Trophoblast cell (in vitro differentiated cells and primary cell): Measurements from ENCODE around the gene TMF1.
A peak's percentile ranks its signal among the peaks of the same experiment; 100 is the strongest.

Source experiments
- DNase-seq, 2 donors: peaks; one replicate each; pipeline ENCODE4 v3.0.0-alpha.2; 2016
- H2AFZ ChIP-seq: 2 replicates; pipeline ENCODE4 v1.6.1; 2013; ENCODE audit warnings: low read length, moderate library complexity, mild to moderate bottlenecking; ENCODE audit not compliant: insufficient read depth, poor library complexity
- H2AK5ac ChIP-seq: 2 replicates; pipeline ENCODE4 v1.6.1; 2013; ENCODE audit warnings: mild to moderate bottlenecking, low read length
- H2BK120ac ChIP-seq: 2 replicates; pipeline ENCODE4 v1.6.1; 2013; ENCODE audit warnings: low read length, mild to moderate bottlenecking, moderate library complexity; ENCODE audit not compliant: insufficient read depth, poor library complexity
- H2BK12ac ChIP-seq: 2 replicates; pipeline ENCODE4 v1.6.1; 2013; ENCODE audit warnings: mild to moderate bottlenecking, low read length, moderate library complexity
- H2BK5ac ChIP-seq: 2 replicates; pipeline ENCODE4 v1.6.1; 2013; ENCODE audit warnings: low read length, low read depth, moderate library complexity, mild to moderate bottlenecking; ENCODE audit not compliant: poor library complexity
- H3K14ac ChIP-seq: 2 replicates; pipeline ENCODE4 v1.6.1; 2013; ENCODE audit warnings: mild to moderate bottlenecking, low read length
- H3K18ac ChIP-seq: 2 replicates; pipeline ENCODE4 v1.6.1; 2013; ENCODE audit warnings: mild to moderate bottlenecking, low read length
- H3K23ac ChIP-seq: 2 replicates; pipeline ENCODE4 v1.6.1; 2013; ENCODE audit warnings: low read length
- H3K27ac ChIP-seq: 2 replicates; pipeline ENCODE4 v1.5.1; 2013; ENCODE audit warnings: low read depth, mild to moderate bottlenecking, inconsistent platforms, low read length, moderate library complexity
- H3K27me3 ChIP-seq: 2 replicates; pipeline ENCODE4 v1.6.1; 2013; ENCODE audit warnings: inconsistent platforms, mild to moderate bottlenecking, low read length, moderate library complexity; ENCODE audit not compliant: insufficient read depth
- H3K36me3 ChIP-seq, 2 experiments: 1 replicate in 1 of 2; 2 replicates in 1 of 2; pipeline ENCODE4 v1.6.1; 2013; ENCODE audit warnings: low read length in 2 of 2, mild to moderate bottlenecking in 2 of 2, moderate library complexity in 1 of 2; ENCODE audit not compliant: insufficient read depth in 2 of 2, control insufficient read depth in 1 of 2
- H3K4ac ChIP-seq: 2 replicates; pipeline ENCODE4 v1.6.1; 2013; ENCODE audit warnings: low read depth, mild to moderate bottlenecking, low read length, moderate library complexity
- H3K4me1 ChIP-seq, 2 experiments: 1 replicate in 1 of 2; 2 replicates in 1 of 2; pipeline ENCODE4 v1.6.1; 2013; ENCODE audit warnings: low read length in 2 of 2, mild to moderate bottlenecking in 2 of 2, moderate library complexity in 1 of 2; ENCODE audit not compliant: insufficient read depth in 2 of 2, control insufficient read depth in 1 of 2
- H3K4me2 ChIP-seq: 2 replicates; pipeline ENCODE4 v1.6.1; 2013; ENCODE audit warnings: inconsistent platforms, mild to moderate bottlenecking, low read length, moderate library complexity
- H3K4me3 ChIP-seq: 2 replicates; pipeline ENCODE4 v1.5.1; 2013; ENCODE audit warnings: mild to moderate bottlenecking, low read depth, low read length, inconsistent platforms
- H3K79me1 ChIP-seq: one replicate; pipeline ENCODE4 v1.6.1; 2013; ENCODE audit warnings: low read length
- H3K79me2 ChIP-seq: 2 replicates; pipeline ENCODE4 v1.6.1; 2013; ENCODE audit warnings: low read length, mild to moderate bottlenecking; ENCODE audit not compliant: control insufficient read depth, insufficient read depth, poor library complexity
- H3K9ac ChIP-seq: 2 replicates; pipeline ENCODE4 v1.6.1; 2013; ENCODE audit warnings: mild to moderate bottlenecking, low read length
- H3K9me3 ChIP-seq: 2 replicates; pipeline ENCODE4 v1.6.1; 2013; ENCODE audit warnings: low read depth, mild to moderate bottlenecking, control low read depth, inconsistent platforms, low read length; ENCODE audit not compliant: insufficient read depth
- H4K12ac ChIP-seq: 2 replicates; pipeline ENCODE4 v1.6.1; 2013; ENCODE audit warnings: low read depth, mild to moderate bottlenecking, low read length, moderate library complexity
- H4K8ac ChIP-seq: 2 replicates; pipeline ENCODE4 v1.6.1; 2013; ENCODE audit warnings: low read depth, mild to moderate bottlenecking, low read length, moderate library complexity
- H4K91ac ChIP-seq: one replicate; pipeline ENCODE4 v1.6.1; 2013; ENCODE audit warnings: low read depth, mild to moderate bottlenecking, low read length, moderate library complexity
- WGBS: extraction: QIAGEN DNeasy Blood & Tissue Kit; methylation state at CpG from one replicate; pipeline ENCODE4 v1.1.7; 2013; ENCODE audit warnings: missing lambda C conversion rate; ENCODE audit not compliant: insufficient read length, insufficient coverage; ENCODE audit errors: extremely low coverage; 5-methylcytosine and 5-hydroxymethylcytosine counted together

Gene TMF1

DNA sequence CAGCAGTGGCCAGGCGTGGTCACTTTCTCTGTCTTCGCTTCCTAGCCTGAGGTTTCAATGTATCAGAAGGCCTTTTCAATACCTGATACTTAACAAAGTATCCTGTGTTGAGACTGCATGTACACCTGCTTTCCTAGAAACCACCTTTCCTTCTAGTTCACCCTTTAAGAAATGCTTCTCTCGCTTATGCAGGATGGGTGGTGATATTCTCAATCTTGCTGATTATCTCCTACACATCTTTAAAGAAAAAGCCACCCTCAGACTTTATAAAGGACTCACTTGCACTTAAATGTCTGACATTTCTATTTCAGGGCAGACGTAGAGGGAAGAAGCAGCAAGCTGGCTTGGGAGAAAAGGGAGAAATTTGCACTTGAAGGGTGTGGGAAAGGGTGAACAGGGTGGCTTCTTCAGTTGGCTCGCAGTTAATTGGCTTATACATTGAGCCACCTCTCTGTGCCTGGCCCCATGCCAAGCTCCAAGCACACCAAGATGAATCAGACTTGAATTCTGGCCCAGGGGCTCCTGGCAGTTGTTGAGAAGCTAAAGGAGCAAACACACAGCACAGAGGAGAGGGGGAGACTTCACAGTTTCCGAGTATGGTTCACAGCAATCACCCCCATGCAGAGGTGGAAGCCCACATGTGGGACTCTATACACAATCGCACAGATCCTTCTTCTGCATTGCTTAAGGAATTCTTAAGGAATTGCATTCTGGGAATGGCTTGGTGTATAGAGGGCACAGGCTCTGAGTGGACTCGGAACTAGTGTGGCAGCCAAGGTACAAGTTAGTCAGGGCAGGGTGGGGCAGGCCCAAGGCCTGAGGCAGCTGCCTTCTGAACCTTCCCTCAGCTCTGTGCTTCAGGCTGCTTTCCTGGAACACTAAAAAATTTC, 33.9 kb upstream of the TMF1 start:
- H3K79me1 ChIP-seq = peaks cover 16% of the 10 kb centered on the region
- no CpG with 5 or more reads among the region's 8 CpGs for WGBS
- peak overlapping the region; percentile 74 for H3K14ac ChIP-seq
- H3K4ac ChIP-seq = peak overlapping the region; percentile 66
- H4K12ac ChIP-seq = peak overlapping the region; percentile 11
- peak overlapping the region; percentile 52 for H2BK5ac ChIP-seq
- H2BK120ac ChIP-seq = peak overlapping the region; percentile 72
- H3K79me2 ChIP-seq = peaks cover 6% of the 10 kb centered on the region
- peak overlapping the region; percentile 55 for H4K8ac ChIP-seq
- H3K9ac ChIP-seq = no peak overlapping the region
- no peak overlapping the region for H3K23ac ChIP-seq
- H3K27me3 ChIP-seq = no peaks in the 10 kb centered on the region
- H2AK5ac ChIP-seq = peak overlapping the region; percentile 42
- no peaks in the 10 kb centered on the region for H3K36me3 ChIP-seq
- peak overlapping the region; percentile 87 for H4K91ac ChIP-seq
- H3K4me2 ChIP-seq = peak overlapping the region; percentile 76
- H3K4me1 ChIP-seq = peaks cover 11 to 30% of the 10 kb centered on the region in 2 experiments
- peak overlapping the region; percentile 1 for H2AFZ ChIP-seq
- peak overlapping the region; percentile 66 for H2BK12ac ChIP-seq
- H3K4me3 ChIP-seq = peak overlapping the region; percentile 89
- peak; percentile 98 for DNase-seq
- no peaks in the 10 kb centered on the region for H3K9me3 ChIP-seq
- H3K18ac ChIP-seq = peak overlapping the region; percentile 71
- H3K27ac ChIP-seq = peak overlapping the region; percentile 62

- Histone ChIP-seq H3K79me1 (peaks cover 16% of the 10 kb centered on the region), H2BK12ac (peak overlapping the region; percentile 72), H3K79me2 (peaks cover 6% of the 10 kb centered on the region), H4K91ac (peak overlapping the region; percentile 87), H3K4me3 (peak overlapping the region; percentile 89), H3K36me3 (no peaks in the 10 kb centered on the region), H3K4ac (peak overlapping the region; percentile 68), H3K9ac (peak overlapping the region; percentile 96), H2BK5ac (peak overlapping the region; percentile 82), H3K9me3 (no peaks in the 10 kb centered on the region), H3K23ac (no peak overlapping the region), H4K8ac (peak overlapping the region; percentile 93), H3K4me1 (peaks cover 8 to 28% of the 10 kb centered on the region in 2 experiments), H2BK120ac (peak overlapping the region; percentile 89), H4K12ac (peak overlapping the region; percentile 57), H3K14ac (peak overlapping the region; percentile 94), H3K27ac (peak overlapping the region; percentile 62), H2AK5ac (peak overlapping the region; percentile 93), H3K27me3 (no peaks in the 10 kb centered on the region), H2AFZ (peak overlapping the region; percentile 91), H3K18ac (peak overlapping the region; percentile 80), H3K4me2 (peak overlapping the region; percentile 76)
- no peak for DNase-seq
- no CpG with 5 or more reads among the region's 26 CpGs for WGBS
Measured at GRCh38 chr3:69085168-69085832, 33.2 kb upstream of the TMF1 start.

GRCh38 chr3:69084326-69085167, 32.4 kb upstream of the TMF1 start, which contains the start of gene ARL6IP5:
TSS of gene ARL6IP5 (plus strand) at chr3:69084937. CDS start at chr3:69085048, 111 bp downstream.
- Histone ChIP-seq H3K9ac (peak within 1 kb of the TSS; percentile 96), H2BK120ac (peak within 1 kb of the TSS; percentile 89), H3K23ac (no peak within 1 kb of the TSS), H3K27me3 (no peaks in the 10 kb centered on the region), H2AFZ (peak within 1 kb of the TSS; percentile 91), H4K12ac (peak within 1 kb of the TSS; percentile 57), H4K91ac (peak within 1 kb of the TSS; percentile 87), H2BK5ac (peak within 1 kb of the TSS; percentile 82), H3K4ac (peak within 1 kb of the TSS; percentile 68), H3K4me3 (peak within 1 kb of the TSS; percentile 89), H4K8ac (peak within 1 kb of the TSS; percentile 93), H3K36me3 (no peaks in the 10 kb centered on the region), H3K79me1 (peaks cover 20% of the 10 kb centered on the region), H3K79me2 (peaks cover 11% of the 10 kb centered on the region), H3K9me3 (no peaks in the 10 kb centered on the region), H2BK12ac (peak within 1 kb of the TSS; percentile 72), H3K4me1 (peaks cover 8 to 26% of the 10 kb centered on the region in 2 experiments), H2AK5ac (peak within 1 kb of the TSS; percentile 93), H3K14ac (peak within 1 kb of the TSS; percentile 94), H3K27ac (peak within 1 kb of the TSS; percentile 68), H3K18ac (peak within 1 kb of the TSS; percentile 80), H3K4me2 (peak within 1 kb of the TSS; percentile 76)
- DNase-seq = peak; percentile 88 to 91
- WGBS = no CpG with 5 or more reads among the region's 32 CpGs

- Histone ChIP-seq H3K36me3 (peaks cover 0 to 2% of the 10 kb centered on the region in 2 experiments), H4K8ac (no peak overlapping the region), H3K4me3 (no peak overlapping the region), H3K4me1 (peaks cover 11 to 26% of the 10 kb centered on the region in 2 experiments), H2BK5ac (no peak overlapping the region), H4K91ac (no peak overlapping the region), H2AFZ (no peak overlapping the region), H3K9me3 (no peaks in the 10 kb centered on the region), H3K14ac (no peak overlapping the region), H2AK5ac (no peak overlapping the region), H3K4ac (no peak overlapping the region), H2BK12ac (no peak overlapping the region), H3K27me3 (no peaks in the 10 kb centered on the region), H3K23ac (no peak overlapping the region), H3K27ac (no peak overlapping the region), H3K4me2 (no peak overlapping the region), H3K79me2 (peaks cover 11% of the 10 kb centered on the region), H3K79me1 (peaks cover 20% of the 10 kb centered on the region), H2BK120ac (no peak overlapping the region), H3K9ac (no peak overlapping the region), H4K12ac (no peak overlapping the region), H3K18ac (no peak overlapping the region)
- peak; percentile 42 to 52 for DNase-seq
Measured at GRCh38 chr3:69082805-69083204, 30.7 kb upstream of the TMF1 start.
